A549 treated with CORT108297 at 1 μM for 4 hours (cell line): ENCODE data around the gene LACRT. TPM values are rescaled to one million over a fixed set of nuclear protein-coding genes. Genes with fewer than 3 reads are reported as not detected.

Experiments
- total RNA-seq: library from RNA; stranded (reverse); fragments of 200-300 nt; extraction: Qiagen RNA extraction; gene quantifications from 5 replicates; pipeline ENCODE4 v1.2.3, GENCODE V29; 2022

The LACRT gene, protein sequence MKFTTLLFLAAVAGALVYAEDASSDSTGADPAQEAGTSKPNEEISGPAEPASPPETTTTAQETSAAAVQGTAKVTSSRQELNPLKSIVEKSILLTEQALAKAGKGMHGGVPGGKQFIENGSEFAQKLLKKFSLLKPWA
- total RNA-seq: not detected in 5 replicates

DNA sequence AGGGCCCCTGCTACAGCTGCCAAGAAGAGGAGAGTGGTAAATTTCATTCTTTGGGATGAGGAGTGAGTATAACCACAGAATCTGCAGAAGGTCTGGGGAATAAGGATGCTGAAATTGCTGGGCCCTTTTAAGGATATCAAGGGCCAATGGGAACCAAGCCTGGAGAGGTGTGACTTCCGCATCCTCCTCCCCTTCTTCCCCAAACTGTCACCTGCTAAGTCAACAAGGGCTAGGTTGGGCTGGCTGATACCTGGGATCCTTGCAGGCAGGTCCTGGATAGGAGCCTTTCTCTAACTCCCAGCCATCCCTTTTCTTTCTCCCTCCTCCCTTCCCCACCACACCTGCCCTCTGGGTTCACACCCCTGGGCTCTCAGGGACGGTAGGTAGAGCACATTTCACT, at the start of gene LACRT:
TSS of gene LACRT (minus strand) at position 101 of the 400 bp plus-strand sequence. CDS start at position 47, 54 bp downstream.

DNA sequence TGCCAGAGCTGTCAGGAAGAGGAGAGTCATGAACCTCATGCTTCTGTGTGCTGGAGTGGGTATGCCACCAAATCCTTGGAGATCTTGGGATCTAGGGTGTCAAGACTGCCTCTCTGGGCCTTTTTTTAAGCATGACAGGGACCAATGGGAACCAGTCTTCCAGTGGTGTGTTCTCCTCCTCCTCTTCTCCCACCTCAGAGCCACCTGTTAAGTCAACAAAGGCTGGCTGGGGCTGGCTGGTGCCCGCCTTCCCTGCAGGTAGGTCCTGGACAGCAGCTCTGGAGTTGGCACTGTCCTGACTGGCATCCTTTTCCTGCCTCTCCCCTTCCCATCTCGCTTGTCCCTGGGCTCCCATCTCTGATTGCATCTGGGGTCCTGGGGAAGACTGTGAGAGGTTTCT, 13.6 kb upstream of the LACRT start, which contains the start of gene DCD:
TSS of gene DCD (minus strand) at position 101 of the 400 bp plus-strand sequence. CDS start at position 39, 62 bp downstream.

DNA sequence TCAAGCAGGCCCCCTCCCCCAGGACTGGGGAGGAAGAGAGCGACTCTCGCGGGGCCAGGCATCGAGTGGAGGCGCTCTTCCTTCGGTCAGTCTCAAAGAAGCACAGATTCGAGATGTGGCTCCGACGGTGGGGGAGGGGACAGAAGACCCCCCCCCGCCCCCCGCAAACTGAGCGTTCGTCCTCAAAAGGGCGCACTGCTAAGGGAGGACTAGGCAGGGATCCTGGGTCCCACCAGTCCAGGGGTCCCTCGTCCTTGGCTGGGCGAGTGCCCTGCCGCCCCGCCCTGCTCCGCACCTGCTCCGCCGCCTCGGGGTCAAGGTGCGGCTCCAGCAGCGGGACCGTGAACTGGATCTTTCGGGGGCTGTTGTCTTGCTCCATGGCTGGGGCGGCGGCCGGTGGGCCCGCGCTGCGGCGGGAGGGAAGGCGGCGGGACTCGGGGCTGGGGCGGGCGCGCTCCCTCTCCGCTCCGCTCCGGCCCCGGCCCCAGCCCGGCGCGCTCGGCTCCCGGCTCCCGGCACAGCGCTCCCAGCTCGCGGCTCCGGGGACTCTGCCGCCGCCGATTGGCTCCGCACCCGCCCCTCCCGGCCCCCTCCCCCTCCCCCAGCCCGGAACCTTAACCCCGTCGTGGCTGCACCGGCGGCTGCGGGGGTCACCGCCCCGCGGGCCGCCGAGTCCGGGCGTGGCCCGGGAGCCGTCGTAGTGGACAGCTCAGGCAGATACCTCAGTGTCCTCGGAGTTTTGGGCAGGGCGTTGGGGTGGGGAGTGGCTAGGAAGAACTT, 46.4 kb downstream of the LACRT start, which contains the start of gene PPP1R1A:
TSS of gene PPP1R1A (minus strand) at position 550 of the 780 bp plus-strand sequence. CDS start at position 379, 171 bp downstream.

Other genes with a start within 250 kb of the LACRT start
- gene ITGA5, start 215.6 kb downstream of the LACRT start, total RNA-seq: 112 to 169 TPM (median 151 TPM) in 5 replicates
- gene GTSF1, start 161.3 kb downstream of the LACRT start, total RNA-seq: not detected in 5 replicates
- not detected in 5 replicates for gene NCKAP1L, start 137.1 kb downstream of the LACRT start, total RNA-seq
- gene PDE1B, start 85.3 kb downstream of the LACRT start, total RNA-seq: 0.05 TPM in 2 of 5 replicates, not detected in the others
- gene PPP1R1A, start 46.2 kb downstream of the LACRT start, total RNA-seq: 0.07 to 0.18 TPM (median 0.09 TPM) in 5 replicates
- not detected in 5 replicates for gene DCD, start 13.5 kb upstream of the LACRT start, total RNA-seq
- gene MUCL1, start 219.6 kb upstream of the LACRT start, total RNA-seq: not detected in 5 replicates